HFFc6 (cell line): ENCODE results near the gene ARHGAP15. TPM values are rescaled to one million over a fixed set of nuclear protein-coding genes. Genes with fewer than 3 reads are reported as not detected.

Experiments used
- DNase-seq: peaks from one replicate; pipeline ENCODE4 v3.0.0-alpha.2; 2018
- H3K27ac Mint-ChIP-seq: 2 replicates; pipeline ENCODE4 v1.8.0; 2020; ENCODE audit warnings: mild to moderate bottlenecking, mixed read lengths
- H3K27me3 Mint-ChIP-seq: 2 replicates; pipeline ENCODE4 v1.8.0; 2021; ENCODE audit warnings: mild to moderate bottlenecking, moderate library complexity, mixed read lengths; ENCODE audit not compliant: insufficient read depth
- H3K36me3 Mint-ChIP-seq: 2 replicates; pipeline ENCODE4 v1.8.0; 2021; ENCODE audit warnings: low read depth, mixed read lengths
- H3K4me1 Mint-ChIP-seq: 2 replicates; pipeline ENCODE4 v1.8.0; 2020; ENCODE audit warnings: low read depth, mixed read lengths
- H3K4me3 Mint-ChIP-seq: 2 replicates; pipeline ENCODE4 v1.8.0; 2020; ENCODE audit warnings: mild to moderate bottlenecking, moderate library complexity, mixed read lengths
- H3K9me3 Mint-ChIP-seq: 2 replicates; pipeline ENCODE4 v1.8.0; 2020; ENCODE audit warnings: mild to moderate bottlenecking, mixed read lengths
- CTCF ChIP-seq: fragments of 200-600 bp; sonication (generic); IDR thresholded peaks from 2 replicates; pipeline ENCODE4 v1.5.0; 2021; ENCODE audit warnings: antibody characterized with exemption, mild to moderate bottlenecking
- long read RNA-seq: library from polyadenylated mRNA; unstranded; transcript quantifications from one replicate; pipeline ENCODE4 v2.0.0, GENCODE V29; 2019
- total RNA-seq, 6 experiments: library from RNA; stranded (reverse); fragmentation: NEBNext Ultra II Directional; extraction: Animal tissue kit (Norgen Biotek cat#: 25700); gene quantifications; 2 replicates in 1 of 6; 3 replicates in 5 of 6; pipeline ENCODE4 v1.2.3, GENCODE V29; 2021

ARHGAP15 gene
- total RNA-seq = not detected
- long read RNA-seq = 0 reads

DNA sequence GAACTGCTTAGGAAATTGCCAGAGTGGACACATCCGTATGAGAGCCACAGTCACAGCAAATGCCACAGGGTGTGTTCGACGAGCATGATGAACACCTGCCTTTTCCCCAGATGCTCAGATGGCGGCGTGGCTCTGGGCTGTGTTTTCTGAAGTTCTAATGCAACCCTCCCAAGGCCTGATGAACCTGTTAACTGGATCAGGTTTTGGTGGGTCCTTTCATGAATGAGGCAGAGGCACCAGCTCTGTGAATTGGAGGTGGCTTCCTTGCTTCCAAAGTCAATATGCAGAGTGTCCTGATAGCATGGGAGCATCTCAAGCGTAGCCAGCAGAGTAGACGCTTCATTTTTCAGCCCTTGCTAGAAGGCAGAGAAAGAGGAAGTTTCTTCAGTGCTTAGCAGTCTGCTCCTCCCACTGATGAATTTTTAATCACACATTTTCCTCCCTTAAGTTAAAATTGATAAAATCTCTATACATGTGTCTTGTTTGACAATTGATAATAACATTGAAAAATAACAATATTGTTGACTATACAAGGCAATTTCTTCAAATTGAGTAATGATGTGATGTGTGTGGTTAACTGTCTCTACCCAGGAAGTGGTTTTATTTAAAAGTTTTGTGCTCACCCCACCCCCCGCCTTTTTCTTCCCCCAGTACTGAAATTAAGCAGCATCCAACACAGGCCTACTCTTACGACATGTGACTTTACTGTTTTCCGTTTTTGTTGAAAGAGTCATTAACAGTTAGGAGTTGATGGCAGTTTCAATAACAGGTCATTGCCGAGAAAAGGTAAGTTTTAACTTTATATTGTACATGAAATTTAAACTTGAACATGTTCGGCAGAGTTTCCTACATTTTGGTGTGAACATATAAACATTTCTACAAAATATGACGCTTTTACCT is at the start of gene ARHGAP15:
Gene ARHGAP15, plus strand, starts transcription at position 739 of the 900 bp plus-strand sequence.
- Mint-ChIP-seq H3K9me3 (no peaks in the 10 kb centered on the region), H3K27ac (no peak within 1 kb of the TSS), H3K27me3 (no peaks in the 10 kb centered on the region; the same call in 1 of the 2 replicates), H3K4me1 (no peaks in the 10 kb centered on the region), H3K36me3 (no peaks in the 10 kb centered on the region), H3K4me3 (no peak within 1 kb of the TSS)
- no peak for DNase-seq
- no peak for TF ChIP-seq CTCF

- H3K4me3 Mint-ChIP-seq = no peak overlapping the region
- TF ChIP-seq CTCF = no peak
- no peak overlapping the region for H3K27ac Mint-ChIP-seq
- no peak for DNase-seq
- H3K4me1 Mint-ChIP-seq = no peaks in the 10 kb centered on the region; the same call in 1 of the 2 replicates
- peaks cover 2% of the 10 kb centered on the region for H3K9me3 Mint-ChIP-seq
- no peaks in the 10 kb centered on the region for H3K36me3 Mint-ChIP-seq
- no peaks in the 10 kb centered on the region for H3K27me3 Mint-ChIP-seq
Observed at GRCh38 chr2:143081616-143082015, 47.6 kb upstream of the ARHGAP15 start.

DNA sequence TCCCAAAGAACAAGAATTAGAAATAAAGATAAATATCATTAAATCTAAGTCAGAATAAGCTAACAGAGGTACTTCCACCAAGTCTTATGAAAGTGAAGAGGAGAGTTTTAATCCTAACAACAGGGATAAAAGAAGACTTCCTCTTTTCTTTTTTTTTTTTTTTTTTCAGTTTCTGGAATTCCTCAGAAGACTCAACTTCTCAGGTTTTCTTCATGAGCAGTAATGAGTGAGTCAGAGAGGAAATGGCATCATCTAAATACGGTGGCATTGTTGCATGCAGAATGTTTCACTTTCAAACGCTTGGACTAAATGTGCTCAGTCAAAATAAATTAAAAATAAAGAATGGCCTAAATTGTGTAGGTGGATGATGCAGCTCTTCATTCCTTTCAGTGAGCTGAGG is 45.6 kb upstream of the ARHGAP15 start:
- peak; percentile 19 for DNase-seq
- no peak for TF ChIP-seq CTCF
- H3K27ac Mint-ChIP-seq = no peak overlapping the region
- no peaks in the 10 kb centered on the region for H3K36me3 Mint-ChIP-seq
- no peak overlapping the region for H3K4me3 Mint-ChIP-seq
- H3K9me3 Mint-ChIP-seq = no peaks in the 10 kb centered on the region
- no peaks in the 10 kb centered on the region; the same call in 1 of the 2 replicates for H3K4me1 Mint-ChIP-seq
- H3K27me3 Mint-ChIP-seq = no peaks in the 10 kb centered on the region

DNA sequence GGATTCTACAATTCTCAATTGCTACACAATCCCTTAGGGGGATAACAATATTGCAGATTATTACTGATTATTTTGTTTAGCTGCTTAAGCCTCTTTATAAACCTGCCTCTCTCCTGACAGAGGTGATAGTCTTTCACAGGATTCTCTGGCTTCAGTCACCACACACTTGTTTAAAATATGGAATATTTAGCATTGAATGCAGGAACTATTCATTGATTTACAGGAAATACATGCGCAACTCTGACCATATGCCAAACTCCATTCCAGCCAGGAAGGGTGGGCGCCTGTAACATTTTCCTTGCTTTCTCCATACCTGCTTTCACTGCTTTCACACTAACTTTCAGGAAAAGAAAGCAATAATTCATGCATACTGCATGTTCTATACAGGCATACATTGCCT is 44.8 kb upstream of the ARHGAP15 start:
- Mint-ChIP-seq H3K27me3 (no peaks in the 10 kb centered on the region), H3K36me3 (no peaks in the 10 kb centered on the region), H3K27ac (no peak overlapping the region), H3K4me1 (no peaks in the 10 kb centered on the region; the same call in 1 of the 2 replicates), H3K9me3 (no peaks in the 10 kb centered on the region), H3K4me3 (no peak overlapping the region)
- no peak for DNase-seq
- TF ChIP-seq CTCF = no peak

GRCh38 chr2:143085125-143085784 is 44.0 kb upstream of the ARHGAP15 start:
- Mint-ChIP-seq H3K4me3 (no peak overlapping the region), H3K27me3 (no peaks in the 10 kb centered on the region), H3K9me3 (no peaks in the 10 kb centered on the region), H3K4me1 (no peaks in the 10 kb centered on the region; the same call in 1 of the 2 replicates), H3K36me3 (no peaks in the 10 kb centered on the region), H3K27ac (no peak overlapping the region)
- no peak for TF ChIP-seq CTCF
- DNase-seq = no peak
